Suprapubic skin (tissue), 4 donors: ENCODE results near the gene WDPCP. TPM values are rescaled to one million over a fixed set of nuclear protein-coding genes. Genes with fewer than 3 reads are reported as not detected.

Experiments
- DNase-seq, 2 donors: peaks; one replicate each; pipeline ENCODE4 v3.0.0-alpha.2; 2019; ENCODE audit warnings: low spot score in 2 of 2
- H3K27ac ChIP-seq: fragments of 200-600 bp; sonication (generic); one replicate; pipeline ENCODE4 v1.5.1; 2019
- H3K27me3 ChIP-seq: fragments of 200-600 bp; sonication (generic); one replicate; pipeline ENCODE4 v1.5.1; 2019
- H3K36me3 ChIP-seq: fragments of 200-600 bp; sonication (generic); one replicate; pipeline ENCODE4 v1.5.1; 2019
- H3K4me1 ChIP-seq: fragments of 200-600 bp; sonication (generic); one replicate; pipeline ENCODE4 v1.5.1; 2019
- H3K4me3 ChIP-seq: fragments of 200-600 bp; sonication (generic); one replicate; pipeline ENCODE4 v1.5.1; 2019; ENCODE audit warnings: mild to moderate bottlenecking
- H3K9me3 ChIP-seq: fragments of 200-600 bp; sonication (generic); one replicate; pipeline ENCODE4 v1.5.1; 2019
- CTCF ChIP-seq, 2 donors: fragments of 200-600 bp in 1 of 2; fragments of 450-650 bp in 1 of 2; sonication (generic) in 1 of 2; IDR thresholded peaks; one replicate each; pipeline ENCODE4 v1.5.1; 2016 to 2019; ENCODE audit warnings: antibody characterized with exemption in 2 of 2, mild to moderate bottlenecking in 1 of 2, moderate library complexity in 1 of 2
- EP300 ChIP-seq: sonication (generic); formaldehyde crosslinking; IDR thresholded peaks from one replicate; pipeline ENCODE4 v1.6.1; 2017; ENCODE audit warnings: antibody characterized with exemption
- POLR2A ChIP-seq, 2 donors: fragments of 450-650 bp; IDR thresholded peaks; one replicate each; pipeline ENCODE4 v1.6.1; 2017; ENCODE audit warnings: antibody characterized with exemption in 2 of 2, mild to moderate bottlenecking in 2 of 2, moderate library complexity in 2 of 2
- POLR2AphosphoS5 ChIP-seq, 3 donors: sonication (generic); formaldehyde crosslinking; IDR thresholded peaks; one replicate each; pipeline ENCODE4 v1.6.1; 2017; ENCODE audit warnings: antibody characterized with exemption in 3 of 3
- WGBS: methylation state at CpG from one replicate; pipeline ENCODE4 v1.1.5; 2018; 5-methylcytosine and 5-hydroxymethylcytosine counted together
- total RNA-seq, 4 donors: library from RNA; depleted of rRNA; stranded (reverse); fragments of >200 nt; gene quantifications; one replicate each; pipeline ENCODE4 v1.1.0, GENCODE V29; 2016

WDPCP gene
- total RNA-seq, 4 donors from 2014 or later: 6.7 to 18.7 (median 9.7) TPM

- Histone ChIP-seq H3K4me3 (no peak overlapping the region), H3K36me3 (no peaks in the 10 kb centered on the region), H3K4me1 (no peaks in the 10 kb centered on the region), H3K27ac (no peak overlapping the region), H3K9me3 (peaks cover 19% of the 10 kb centered on the region), H3K27me3 (no peaks in the 10 kb centered on the region)
- 100% methylated on average over 1 of the region's 1 CpG for WGBS
- no peak for DNase-seq
- no peak for TF ChIP-seq POLR2A (IDR thresholded peaks at IDR 0.05)
- TF ChIP-seq EP300: no peak
- no peak for TF ChIP-seq POLR2AphosphoS5 (IDR thresholded peaks at IDR 0.05)
- TF ChIP-seq CTCF (IDR thresholded peaks at IDR 0.05): no peak
Measured at GRCh38 chr2:63104482-63104881, 483.8 kb downstream of the WDPCP start.

- no peaks in the 10 kb centered on the region for H3K4me1 ChIP-seq
- TF ChIP-seq POLR2A (IDR thresholded peaks at IDR 0.05): no peak
- no peak for TF ChIP-seq POLR2AphosphoS5 (IDR thresholded peaks at IDR 0.05)
- TF ChIP-seq CTCF (IDR thresholded peaks at IDR 0.05): no peak
- TF ChIP-seq EP300: no peak
- no peak overlapping the region for H3K27ac ChIP-seq
- H3K9me3 ChIP-seq: peaks cover 19% of the 10 kb centered on the region
- H3K27me3 ChIP-seq: no peaks in the 10 kb centered on the region
- H3K36me3 ChIP-seq: no peaks in the 10 kb centered on the region
- no peak overlapping the region for H3K4me3 ChIP-seq
- WGBS: 93% methylated on average over 2 of the region's 2 CpGs
- no peak for DNase-seq
Measured at GRCh38 chr2:63101954-63102353, 486.3 kb downstream of the WDPCP start.

- TF ChIP-seq CTCF (IDR thresholded peaks at IDR 0.05): no peak
- no peak for TF ChIP-seq POLR2AphosphoS5 (IDR thresholded peaks at IDR 0.05)
- no peak for TF ChIP-seq EP300
- TF ChIP-seq POLR2A (IDR thresholded peaks at IDR 0.05): no peak
- H3K36me3 ChIP-seq: no peaks in the 10 kb centered on the region
- DNase-seq: no peak
- H3K27ac ChIP-seq: no peak overlapping the region
- no peaks in the 10 kb centered on the region for H3K27me3 ChIP-seq
- H3K4me3 ChIP-seq: no peak overlapping the region
- WGBS: 100% methylated on average over 1 of the region's 1 CpG
- H3K9me3 ChIP-seq: peaks cover 8% of the 10 kb centered on the region
- H3K4me1 ChIP-seq: no peaks in the 10 kb centered on the region
Measured at GRCh38 chr2:63099032-63099431, 489.2 kb downstream of the WDPCP start.

- WGBS: 69% methylated on average over 1 of the region's 1 CpG
- no peak overlapping the region for H3K27ac ChIP-seq
- H3K4me1 ChIP-seq: no peaks in the 10 kb centered on the region
- H3K4me3 ChIP-seq: no peak overlapping the region
- H3K36me3 ChIP-seq: no peaks in the 10 kb centered on the region
- DNase-seq: no peak
- H3K9me3 ChIP-seq: no peaks in the 10 kb centered on the region
- H3K27me3 ChIP-seq: no peaks in the 10 kb centered on the region
- TF ChIP-seq CTCF (IDR thresholded peaks at IDR 0.05): no peak
Measured at GRCh38 chr2:63096491-63096890, 491.8 kb downstream of the WDPCP start.

- H3K27ac ChIP-seq: no peak overlapping the region
Measured at GRCh38 chr2:63093502-63093901, 494.8 kb downstream of the WDPCP start.

More at GRCh38 chr2:63093502-63093901, 494.8 kb downstream of the WDPCP start:
- Histone ChIP-seq H3K36me3 (no peaks in the 10 kb centered on the region), H3K27me3 (no peaks in the 10 kb centered on the region), H3K9me3 (no peaks in the 10 kb centered on the region), H3K4me1 (no peaks in the 10 kb centered on the region), H3K4me3 (no peak overlapping the region)
- 92% methylated on average over 1 of the region's 1 CpG for WGBS
- no peak for TF ChIP-seq POLR2AphosphoS5 (IDR thresholded peaks at IDR 0.05)
- no peak for TF ChIP-seq POLR2A (IDR thresholded peaks at IDR 0.05)
- no peak for TF ChIP-seq CTCF (IDR thresholded peaks at IDR 0.05)
- TF ChIP-seq EP300: no peak
- no peak for DNase-seq
